GM18909 (cell line): ENCODE measurements around the gene MUC6.

ENCODE experiments used
- ATAC-seq: cut with Tn5 transposase; IDR thresholded peaks from one replicate; pipeline ENCODE4 v1.9.1; 2021; ENCODE audit warnings: mild to moderate bottlenecking; ENCODE audit not compliant: unreplicated experiment, poor library complexity

Gene MUC6

DNA sequence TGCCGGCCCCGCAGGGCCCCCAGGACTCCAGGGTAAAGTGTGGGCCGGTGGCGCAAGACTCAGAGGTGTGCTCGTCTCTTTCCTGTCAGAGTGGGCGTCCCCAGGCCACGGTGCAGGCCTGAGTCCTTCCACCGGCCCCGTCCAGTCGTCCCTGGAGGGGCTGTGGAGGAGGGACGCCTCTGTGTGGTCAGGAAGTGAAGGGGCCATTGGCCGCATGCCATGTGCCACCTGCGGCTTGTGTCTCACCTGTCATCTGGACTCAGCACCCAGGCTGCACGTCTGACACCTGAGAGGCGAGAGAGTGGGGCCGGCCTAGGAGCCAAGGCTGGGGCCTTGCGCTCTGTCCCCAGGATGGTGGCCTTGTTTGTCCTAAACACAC lies 25.2 kb downstream of the MUC6 start:
- no peak for ATAC-seq

DNA sequence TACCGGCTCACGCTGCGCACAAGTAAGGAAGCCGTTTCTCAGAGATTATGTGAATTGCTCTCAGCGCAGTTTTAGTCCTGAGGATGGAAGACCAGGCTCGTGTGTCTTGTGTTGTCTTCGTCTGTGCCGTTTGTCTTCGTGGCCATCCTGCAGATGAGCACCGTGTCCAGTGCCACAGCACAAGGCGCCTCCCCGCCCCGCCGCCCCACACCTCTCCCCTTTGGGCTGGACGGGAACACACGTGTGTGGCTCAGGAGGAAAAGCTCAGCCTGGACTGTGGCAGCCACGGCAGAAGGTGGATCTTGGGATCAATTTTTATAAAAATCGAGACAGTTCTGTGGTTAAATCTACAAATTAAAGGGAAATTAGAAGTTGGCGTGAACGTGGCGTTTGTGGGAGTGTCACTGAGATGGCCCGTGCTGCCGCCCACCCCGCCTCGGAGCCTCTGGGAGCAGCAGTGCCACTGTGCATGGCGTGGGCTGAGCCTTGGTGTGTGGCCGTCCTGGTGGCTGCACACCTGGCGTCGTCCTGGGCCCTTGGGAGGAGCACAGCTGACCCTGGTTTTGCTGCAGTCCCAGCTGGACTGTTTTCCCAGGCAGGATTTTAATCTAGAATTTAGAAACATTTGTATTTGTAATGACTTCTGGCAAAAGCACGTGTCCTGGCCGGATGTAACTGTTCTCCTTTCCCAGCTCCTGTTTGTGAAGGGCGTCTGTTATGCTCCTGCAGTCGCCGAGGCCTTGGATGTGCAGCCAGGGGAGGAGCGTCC lies 25.8 kb downstream of the MUC6 start:
- no peak for ATAC-seq

DNA sequence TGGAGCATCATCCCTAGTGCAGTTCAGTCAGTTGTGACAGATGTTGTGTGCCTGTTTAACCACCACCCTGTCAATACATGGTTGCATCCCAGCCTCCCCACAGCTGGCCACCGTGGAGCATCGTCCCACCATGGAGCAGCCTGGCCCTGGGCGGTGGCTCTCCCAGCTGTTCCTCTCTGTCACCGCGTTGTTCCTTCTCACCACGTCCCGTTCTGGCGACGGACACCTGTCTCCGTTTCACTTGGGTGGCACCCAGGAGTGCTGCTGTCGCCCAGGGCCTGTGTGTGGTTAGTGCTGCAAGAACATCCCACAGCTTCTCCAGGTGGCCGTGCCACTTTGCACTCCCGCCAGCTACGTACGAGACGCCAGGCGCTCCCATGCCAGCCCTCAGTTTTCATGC lies 26.5 kb downstream of the MUC6 start:
- ATAC-seq: no peak

DNA sequence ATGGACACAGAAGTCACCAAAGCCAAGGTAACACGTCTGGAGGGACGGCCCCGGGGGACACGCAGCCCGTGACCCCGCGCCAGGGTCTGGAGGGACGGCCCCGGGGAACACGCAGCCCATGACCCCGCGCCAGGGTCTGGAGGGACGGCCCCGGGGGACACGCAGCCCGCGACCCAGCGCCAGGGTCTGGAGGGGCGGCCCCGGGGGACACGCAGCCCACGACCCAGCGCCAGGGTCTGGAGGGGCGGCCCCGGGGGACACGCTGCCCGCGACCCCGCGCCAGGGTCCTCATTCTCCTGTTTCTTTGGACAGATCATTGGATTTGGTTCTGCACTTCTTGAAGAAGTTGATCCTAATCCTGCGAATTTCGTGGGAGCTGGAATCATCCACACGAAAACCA lies 27.1 kb downstream of the MUC6 start:
- no peak for ATAC-seq

DNA sequence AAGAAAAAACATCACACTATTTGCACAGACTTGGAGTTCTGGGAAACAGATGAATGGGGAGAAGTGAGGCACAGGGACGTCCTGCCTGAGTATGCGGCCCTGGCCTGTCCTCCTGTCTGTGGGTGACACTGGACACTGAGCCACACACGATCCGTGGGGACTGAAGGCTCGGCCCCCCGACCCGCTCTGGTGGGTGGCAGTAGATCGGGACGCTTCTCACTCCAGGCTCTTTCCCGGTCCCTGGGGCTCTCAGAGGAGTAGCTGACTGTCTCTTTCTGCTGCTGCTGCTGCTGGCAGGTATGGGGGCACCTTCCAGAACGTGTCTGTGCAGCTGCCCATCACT lies 27.7 kb downstream of the MUC6 start:
- ATAC-seq: no peak

DNA sequence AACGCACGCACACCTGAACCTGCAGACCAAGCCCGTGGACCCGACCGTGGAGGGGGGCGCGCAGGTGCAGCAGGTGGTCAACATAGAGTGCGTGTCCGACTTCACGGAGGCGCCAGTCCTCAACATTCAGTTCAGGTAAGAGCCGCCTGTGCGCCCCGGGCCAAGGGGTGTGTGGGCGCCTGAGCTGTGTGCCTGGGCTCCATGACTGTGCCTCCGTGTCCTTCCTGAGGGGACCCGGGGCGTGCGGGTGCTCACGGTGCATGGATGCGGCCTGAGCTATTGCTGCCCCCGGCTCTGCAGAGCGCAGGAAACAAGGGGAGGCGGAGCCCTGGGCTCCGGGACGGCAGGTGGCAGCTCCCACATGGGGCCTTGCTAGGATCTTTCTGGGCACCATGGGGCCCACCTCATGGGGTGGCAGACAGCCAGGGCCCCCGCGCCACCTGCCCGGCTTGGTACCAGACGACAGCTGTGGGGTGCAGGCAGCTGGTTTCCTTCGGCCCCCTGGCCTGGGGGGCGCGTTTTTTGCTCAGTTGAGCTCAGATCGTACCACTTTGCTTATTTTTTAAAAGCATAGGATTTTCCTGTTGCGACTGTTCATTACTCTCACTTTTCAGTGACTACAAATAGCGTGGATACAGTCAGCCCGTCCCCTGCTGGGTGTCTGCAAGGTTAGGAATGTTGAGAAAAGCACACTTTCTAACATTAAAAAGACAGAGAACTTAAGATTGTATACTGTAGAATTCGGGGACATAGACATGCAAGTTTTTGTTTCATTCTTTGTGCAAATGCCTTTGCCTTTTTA lies 28.3 kb downstream of the MUC6 start:
- ATAC-seq: no peak

DNA sequence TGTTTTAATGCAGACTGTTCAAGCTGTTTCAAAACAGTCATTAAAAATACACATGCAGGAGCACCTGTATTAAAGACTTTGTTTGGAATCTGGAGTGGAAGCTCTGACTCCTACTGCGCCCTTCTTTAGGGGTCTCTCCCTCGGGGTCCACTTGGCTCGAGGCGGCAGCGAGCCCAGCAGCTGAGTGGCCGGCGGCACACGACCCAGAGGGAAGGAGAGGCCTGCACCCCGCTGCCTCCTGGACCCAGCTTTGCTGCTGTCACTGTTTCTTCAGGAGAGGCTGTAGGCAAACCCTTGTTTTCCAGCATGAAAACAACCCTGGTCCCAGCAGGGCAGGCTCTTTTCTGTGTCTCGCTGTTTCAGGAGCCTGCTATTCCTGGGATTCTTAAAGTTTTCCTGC lies 29.2 kb downstream of the MUC6 start:
- no peak for ATAC-seq

DNA sequence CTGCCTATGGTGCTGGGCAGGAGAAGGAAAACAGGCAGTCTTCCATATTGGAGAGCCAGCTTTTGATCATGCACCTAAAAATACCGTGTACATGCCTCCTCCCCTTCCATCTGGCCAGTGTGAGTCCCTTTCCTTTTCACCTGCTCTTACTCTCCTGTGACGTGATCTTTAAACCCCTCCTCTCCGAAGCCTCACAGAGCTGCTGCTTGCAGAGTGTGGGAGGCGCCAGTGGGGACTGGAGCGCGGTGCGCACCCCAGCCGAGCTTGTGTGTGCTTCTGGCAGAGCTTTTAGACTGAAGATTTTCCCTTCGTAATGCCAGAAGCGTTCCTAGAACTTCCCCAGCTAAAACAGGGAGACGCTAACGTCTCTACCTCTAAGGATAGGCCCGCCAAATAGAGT lies 29.8 kb downstream of the MUC6 start:
- no peak for ATAC-seq

DNA sequence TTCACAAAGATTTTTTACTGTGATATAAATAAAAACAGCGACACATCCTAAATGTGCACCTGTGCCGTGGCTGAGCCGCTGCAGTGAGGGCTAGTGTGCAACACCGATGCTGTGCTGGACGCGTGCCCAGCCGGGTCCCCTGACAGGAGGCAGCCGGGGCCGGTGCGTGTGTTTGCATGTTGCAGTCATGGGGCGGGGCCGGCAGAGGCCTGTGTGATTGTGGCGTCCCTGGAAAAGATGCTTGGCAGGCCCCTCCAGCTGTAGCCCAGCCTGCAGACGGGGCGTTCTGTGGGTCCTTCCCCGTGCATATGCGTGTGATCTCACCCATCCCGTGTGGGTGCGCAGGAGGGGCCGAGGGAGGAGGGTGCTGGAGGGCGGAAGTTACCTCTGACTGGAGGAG lies 30.6 kb downstream of the MUC6 start:
- no peak for ATAC-seq

DNA sequence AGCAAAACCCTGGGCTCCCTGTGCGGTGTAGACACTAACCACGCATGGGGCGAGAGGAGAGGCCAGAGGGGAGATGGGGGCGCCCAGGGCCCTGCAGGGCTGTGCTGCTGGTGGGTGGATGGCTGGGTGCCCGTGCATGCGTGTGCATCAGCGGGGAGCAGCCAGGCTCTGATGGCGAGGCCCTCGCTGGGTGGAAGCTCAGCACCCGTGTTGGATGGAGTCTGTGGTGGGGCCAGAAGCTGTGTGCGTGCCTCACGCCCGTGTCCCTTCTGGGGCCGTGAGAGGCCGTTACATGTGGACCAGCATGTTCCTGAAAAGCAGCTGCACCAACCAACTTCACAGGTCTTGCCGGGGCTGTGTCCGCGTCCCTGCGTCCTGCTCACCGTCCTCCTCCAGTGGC lies 33.4 kb downstream of the MUC6 start:
- ATAC-seq: no peak

DNA sequence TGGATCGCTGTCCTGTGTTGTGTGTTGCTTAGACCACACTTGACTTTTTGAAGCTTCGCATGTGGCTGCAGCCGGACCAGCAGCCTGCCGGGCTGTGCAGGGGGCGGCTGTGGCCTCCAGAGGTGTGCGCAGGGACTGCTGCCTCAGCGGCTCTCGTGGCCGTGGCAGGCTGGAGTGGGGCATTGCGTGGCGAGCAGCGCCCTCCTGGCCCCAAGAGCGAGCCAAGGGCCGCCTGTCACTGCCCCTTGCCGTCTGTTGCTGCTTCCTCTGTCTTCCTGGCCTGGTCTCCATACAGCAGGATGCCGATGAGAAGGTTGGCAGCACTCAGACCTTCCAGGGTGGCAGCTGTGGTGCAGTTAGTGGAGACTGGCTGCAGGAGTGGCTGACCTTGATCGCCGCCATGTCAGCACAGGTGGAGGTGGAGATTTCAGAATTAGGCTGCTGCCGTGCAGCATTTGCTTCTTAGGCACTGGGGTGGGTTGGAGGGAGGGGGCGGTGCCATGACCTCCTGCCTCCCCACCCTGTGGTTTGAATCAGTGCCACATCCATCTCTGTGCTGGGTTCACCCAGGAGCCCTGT lies 34.0 kb downstream of the MUC6 start:
- ATAC-seq: no peak

DNA sequence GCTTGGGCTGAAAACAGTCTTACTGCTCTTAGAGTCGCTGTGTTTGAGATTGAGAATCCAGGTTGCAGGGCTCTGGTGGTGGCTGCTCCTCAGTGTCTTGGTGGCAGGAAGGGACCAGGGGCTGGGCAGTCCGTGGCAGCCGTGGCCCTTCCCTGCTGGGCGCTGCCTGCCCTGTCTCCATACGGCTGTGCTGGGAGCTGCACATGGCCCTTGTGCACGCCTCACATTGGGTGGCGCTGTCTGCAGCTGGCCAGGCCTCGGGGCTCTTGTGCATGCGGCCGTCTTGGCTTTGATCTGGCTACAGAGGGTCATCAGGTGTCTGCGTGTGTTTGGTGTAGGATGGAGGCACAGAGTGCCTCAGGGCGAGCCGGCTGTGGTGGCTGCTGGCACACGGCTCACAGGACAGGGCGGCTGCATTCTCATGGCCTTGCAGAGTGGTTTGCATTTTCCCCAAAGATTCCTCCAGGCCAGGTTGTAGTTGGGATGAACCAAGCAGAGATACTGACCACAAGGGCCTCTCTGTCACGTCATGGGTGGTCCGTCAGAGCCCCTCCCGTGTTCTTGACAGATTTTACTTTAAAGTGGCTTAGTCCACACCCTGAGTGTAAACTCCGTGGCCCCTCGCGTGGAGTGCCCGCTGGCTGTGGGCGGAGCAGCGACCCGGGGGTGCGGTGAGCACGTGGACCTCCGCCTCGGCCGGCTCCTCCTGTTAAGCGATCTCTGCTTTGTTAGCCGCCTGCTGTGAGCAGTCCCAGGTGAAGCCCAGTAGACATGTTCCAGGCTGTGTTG lies 34.7 kb downstream of the MUC6 start:
- no peak for ATAC-seq

DNA sequence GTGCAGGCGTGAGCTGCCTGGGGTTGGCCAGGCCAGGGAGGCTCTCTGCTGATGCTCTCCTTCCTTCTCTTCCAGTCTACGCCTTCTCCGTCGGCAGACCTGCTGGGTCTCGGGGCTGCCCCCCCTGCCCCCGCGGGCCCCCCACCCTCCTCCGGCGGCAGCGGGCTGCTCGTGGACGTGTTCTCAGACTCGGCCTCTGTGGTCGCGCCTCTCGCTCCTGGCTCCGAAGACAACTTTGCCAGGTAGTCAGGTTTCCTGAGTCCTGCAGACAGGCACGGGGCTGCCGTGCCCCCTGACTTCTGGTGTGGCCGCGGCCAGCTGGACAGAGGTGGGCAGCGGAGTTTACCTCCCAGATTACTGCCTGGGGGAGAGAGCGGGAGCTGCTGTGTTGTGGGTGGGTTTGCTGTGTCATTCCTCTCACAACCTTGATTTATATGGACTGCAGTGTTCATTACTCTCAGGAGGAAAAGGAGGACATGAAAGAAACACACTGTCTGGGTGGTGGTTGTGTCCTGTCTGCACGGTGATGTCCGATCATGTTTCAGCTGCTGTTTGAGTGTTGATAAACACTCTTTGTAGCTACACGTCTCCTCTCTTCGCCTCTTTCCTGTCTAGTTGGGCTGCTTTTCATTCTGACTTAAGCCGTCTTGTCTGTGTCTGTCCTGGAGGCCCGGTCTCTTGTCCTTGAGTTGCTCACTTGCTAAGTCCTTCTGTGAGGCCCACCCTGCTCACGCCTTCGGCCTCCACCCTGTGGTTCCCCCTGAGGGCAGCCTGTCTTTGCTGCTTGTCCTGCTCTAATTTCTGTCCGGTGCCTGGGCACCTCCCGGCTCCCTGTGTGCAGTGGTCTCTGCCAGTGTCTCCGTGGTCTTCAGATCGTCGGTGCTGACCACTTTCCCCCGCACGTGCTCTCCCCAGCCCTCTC lies 35.9 kb downstream of the MUC6 start:
- ATAC-seq: no peak

DNA sequence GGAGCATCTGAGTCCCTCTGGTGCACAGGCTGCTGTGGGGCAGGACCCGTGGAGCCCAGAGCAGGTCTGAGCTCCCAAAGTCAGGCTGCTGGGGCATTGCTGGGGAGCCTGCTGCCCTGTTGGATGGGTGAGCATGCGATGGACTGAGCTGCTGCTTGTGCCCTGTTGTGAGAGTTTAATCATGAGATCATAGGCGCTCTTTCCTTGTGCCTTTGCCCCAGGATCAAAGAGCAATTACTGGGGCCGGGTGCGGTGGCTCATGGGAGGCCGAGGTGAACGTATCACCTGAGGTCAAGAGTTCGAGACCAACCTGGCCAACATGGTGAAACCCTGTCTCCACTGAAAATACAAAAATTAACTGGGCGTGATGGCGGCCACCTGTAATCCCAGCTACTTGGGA lies 37.5 kb downstream of the MUC6 start:
- no peak for ATAC-seq

DNA sequence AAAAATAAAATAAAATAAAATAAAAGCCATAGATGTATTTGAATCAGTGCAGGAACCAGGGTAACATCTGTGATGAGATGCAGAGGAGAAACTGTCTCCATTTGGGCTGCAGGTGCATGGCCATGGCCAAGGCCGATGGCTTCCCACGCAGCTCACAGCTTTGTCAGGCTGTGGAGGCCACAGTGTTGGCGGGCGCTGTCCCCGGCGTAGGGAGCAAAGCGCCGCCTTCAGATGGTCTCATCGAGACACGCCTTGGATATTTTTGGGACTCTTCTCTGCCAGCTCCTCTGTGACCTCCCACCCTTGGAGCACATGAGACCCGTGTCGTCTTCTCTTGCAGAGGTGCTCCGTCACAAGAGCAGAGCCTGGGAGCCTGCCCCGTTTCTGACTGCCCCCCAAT lies 38.6 kb downstream of the MUC6 start:
- no peak for ATAC-seq

DNA sequence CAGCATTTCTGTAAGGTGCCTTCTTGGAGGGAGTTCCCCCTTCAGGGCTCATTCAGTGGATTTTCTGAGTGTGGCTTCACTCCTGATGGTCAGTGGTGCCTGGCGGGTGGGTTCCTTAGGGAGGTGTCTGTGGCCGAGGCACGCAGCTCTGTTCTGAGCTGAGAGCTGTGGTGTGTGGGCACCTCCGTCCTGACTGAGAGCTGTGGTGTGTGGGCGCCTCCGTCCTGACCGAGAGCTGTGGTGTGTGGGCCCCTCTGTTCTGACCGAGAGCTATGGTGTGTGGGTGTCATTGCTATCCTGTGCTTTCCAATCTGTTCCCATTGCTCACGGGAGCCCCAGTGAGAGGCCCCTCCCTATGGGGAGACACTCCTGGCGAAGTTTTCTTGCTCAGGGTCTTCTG lies 39.8 kb downstream of the MUC6 start:
- no peak for ATAC-seq

DNA sequence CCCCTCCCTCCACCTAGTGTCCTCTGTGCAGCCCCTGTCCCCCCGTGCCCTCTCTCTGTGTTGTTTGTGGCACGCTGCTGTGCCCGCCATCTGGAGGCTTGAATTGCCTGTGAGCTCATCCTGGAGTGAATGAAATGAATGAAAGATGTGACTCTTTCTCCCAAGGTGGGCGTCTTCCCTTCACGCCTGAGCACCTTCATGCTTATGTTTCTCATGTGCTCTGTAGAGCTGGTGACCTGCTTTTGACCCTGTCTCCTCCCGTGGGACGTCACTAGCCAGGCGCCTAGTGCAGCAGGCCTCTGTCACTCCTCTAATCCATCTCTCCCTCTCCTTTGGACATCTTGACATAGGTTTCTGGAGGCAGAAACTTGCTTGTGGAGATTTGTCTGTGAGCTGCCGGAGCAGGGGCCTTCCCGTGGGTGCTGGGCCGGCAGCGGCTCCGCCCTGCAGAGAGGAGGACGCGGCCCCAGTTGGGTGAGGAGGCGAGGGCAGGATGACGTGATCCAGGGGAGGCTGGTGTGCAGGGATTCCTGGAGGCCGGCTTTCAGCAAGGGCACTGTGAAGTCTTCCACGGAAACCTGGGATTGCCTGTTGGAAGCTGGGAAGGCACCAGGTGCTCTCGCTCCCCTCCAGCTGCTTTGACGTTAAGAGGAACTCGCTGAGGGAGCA lies 40.6 kb downstream of the MUC6 start:
- peak; percentile 72 for ATAC-seq

DNA sequence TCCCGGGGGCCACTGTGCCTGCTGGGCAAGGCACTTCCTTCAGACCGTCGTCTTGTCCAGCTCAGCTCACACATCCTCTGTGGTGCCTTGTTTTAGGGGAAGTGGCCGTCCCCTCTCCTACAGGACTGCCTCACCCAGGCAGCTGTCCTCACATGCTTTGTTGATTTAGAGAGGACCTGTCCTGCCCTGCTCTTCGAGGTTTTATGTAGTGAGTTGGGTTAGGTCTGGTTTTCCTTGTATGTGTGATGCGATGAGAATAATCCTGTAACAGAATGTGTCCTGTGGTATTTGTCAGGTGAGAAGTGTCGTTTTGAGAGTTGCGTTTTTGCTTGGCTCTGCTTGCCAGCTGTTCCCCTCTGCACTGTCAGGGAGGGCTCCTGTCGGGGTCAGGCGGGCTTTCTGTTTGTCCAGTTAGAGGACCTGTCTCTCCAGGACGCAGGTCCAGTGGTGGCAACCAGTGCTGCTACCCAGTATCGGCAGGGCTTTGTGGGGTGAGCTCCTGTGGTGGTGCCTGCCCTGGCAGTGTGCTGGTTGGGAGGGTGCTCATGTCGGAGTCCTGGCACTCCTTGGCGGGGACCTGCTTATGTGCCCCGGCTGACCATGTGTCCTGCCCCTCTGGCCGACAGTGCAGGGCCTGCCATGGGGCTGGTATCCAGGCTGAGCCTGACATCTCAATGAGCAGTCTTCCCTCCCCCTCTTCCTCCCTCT lies 41.3 kb downstream of the MUC6 start:
- no peak for ATAC-seq

DNA sequence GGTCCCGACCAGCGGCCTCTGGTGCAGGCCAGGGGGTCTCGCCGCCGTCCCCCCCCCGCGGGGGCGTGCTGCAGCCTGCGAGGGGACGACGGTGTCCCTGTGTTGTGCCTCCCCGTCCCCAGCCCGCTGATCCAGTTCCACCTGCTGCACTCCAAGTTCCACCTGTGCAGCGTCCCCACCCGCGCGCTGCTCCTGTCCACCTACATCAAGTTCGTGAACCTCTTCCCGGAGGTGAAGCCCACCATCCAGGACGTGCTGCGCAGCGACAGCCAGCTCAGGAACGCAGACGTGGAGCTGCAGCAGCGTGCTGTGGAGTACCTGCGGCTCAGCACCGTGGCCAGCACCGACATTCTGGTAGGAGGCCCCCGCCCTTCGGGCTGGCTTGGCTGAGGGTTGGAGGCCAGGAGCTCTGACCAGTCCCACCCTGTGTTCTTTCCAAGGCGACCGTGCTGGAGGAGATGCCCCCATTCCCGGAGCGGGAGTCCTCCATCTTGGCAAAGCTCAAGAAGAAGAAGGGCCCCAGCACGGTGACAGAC lies 42.8 kb downstream of the MUC6 start:
- no peak for ATAC-seq
